Regular cardiac myocyte (primary cell): ENCODE results near the gene ZBTB12. TPM values are rescaled to one million over a fixed set of nuclear protein-coding genes. Genes with fewer than 3 reads are reported as not detected.

Source experiments
- total RNA-seq: library from RNA; depleted of rRNA; stranded (reverse); fragments of >200 nt; gene quantifications from 2 replicates; pipeline ENCODE4 v1.2.3, GENCODE V29; 2014

Gene ZBTB12, protein sequence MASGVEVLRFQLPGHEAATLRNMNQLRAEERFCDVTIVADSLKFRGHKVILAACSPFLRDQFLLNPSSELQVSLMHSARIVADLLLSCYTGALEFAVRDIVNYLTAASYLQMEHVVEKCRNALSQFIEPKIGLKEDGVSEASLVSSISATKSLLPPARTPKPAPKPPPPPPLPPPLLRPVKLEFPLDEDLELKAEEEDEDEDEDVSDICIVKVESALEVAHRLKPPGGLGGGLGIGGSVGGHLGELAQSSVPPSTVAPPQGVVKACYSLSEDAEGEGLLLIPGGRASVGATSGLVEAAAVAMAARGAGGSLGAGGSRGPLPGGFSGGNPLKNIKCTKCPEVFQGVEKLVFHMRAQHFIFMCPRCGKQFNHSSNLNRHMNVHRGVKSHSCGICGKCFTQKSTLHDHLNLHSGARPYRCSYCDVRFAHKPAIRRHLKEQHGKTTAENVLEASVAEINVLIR
- total RNA-seq = 4.2 and 4.6 TPM in 2 replicates

DNA sequence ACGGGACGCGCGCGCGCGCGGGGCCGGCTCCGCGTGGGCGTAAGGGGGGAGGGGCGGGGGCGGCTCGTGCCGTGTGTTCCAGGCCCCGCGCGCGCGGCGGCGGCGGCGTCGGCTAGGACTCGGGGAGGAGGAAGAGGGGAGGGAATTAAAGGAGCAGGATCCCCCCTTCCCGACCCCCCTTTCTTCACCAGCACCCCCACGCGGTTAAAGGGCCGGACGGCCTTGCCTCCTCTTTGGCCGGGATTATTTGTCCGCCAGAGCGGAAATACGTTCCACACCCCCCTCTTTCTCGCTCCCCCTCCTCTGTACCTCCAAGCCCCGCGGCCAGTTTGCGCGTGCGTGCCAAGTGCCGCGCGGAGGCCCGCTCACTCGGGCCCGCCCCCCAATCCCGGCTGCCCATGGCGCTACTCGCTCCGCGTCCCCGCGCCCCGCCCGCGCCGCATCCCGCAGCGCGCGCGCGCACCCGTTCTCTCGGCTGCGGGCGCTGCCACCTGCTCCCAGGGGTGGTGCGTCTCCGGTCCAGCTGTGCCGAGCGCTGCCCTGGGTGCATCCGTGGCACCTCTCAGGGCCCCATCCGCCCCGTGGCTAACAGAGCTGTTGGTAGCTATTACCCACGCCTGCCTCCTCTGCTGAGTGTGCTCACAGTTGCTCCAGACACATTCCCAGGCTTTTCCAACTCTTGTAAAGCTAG lies at the start of gene ZBTB12:
TSS of gene ZBTB12 (minus strand) at position 134 of the 691 bp plus-strand sequence. CDS start 781 bp downstream, outside the sequence.

DNA sequence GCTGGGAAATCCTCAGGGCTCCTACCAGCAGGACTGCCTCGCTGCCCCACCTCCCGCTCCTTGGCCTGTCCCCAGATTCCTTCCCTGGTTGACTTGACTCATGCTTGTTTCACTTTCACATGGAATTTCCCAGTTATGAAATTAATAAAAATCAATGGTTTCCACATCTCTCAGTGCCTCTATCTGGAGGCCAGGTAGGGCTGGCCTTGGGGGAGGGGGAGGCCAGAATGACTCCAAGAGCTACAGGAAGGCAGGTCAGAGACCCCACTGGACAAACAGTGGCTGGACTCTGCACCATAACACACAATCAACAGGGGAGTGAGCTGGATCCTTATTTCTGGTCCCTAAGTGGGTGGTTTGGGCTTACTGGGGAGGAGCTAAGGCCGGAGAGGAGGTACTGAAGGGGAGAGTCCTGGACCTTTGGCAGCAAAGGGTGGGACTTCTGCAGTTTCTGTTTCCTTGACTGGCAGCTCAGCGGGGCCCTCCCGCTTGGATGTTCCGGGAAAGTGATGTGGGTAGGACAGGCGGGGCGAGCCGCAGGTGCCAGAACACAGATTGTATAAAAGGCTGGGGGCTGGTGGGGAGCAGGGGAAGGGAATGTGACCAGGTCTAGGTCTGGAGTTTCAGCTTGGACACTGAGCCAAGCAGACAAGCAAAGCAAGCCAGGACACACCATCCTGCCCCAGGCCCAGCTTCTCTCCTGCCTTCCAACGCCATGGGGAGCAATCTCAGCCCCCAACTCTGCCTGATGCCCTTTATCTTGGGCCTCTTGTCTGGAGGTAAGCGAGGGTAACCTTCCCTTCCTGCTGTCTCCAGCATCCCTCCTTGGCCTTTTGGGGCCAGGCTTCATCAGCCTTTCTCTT lies 43.9 kb upstream of the ZBTB12 start, which contains the start of gene CFB:
TSS of gene CFB (plus strand) at position 589 of the 863 bp plus-strand sequence. CDS start at position 716, 127 bp downstream.

DNA sequence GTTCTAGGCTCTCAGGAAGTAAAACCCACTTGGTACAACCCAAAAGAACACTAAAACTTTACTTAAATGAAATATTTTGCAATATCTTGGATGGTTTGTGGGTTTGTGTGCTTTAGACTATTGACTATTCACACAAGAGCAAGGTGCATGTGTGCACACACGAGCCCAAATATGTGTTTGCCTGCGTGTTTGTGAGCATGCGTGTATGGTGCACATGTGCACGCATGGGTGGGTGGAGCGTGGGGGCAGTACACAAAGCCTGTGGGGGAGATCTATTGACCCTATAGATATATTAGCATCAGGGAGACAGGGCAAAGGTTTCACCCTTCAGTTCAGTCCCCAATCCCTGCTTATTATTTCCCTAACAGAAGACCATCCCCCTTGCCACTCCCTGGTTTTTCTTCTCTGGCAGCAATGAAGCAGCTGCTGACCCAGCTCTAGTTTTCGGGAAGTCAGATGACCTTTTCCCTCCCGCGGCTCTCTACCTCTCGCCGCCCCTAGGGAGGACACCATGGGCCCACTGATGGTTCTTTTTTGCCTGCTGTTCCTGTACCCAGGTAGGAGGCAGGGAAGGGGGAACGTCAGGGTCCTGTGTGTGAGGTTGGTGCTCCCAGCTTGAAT lies 25.5 kb upstream of the ZBTB12 start, which contains the start of gene C2:
TSS of gene C2 (plus strand) at position 476 of the 621 bp plus-strand sequence. CDS start at position 512, 36 bp downstream.

DNA sequence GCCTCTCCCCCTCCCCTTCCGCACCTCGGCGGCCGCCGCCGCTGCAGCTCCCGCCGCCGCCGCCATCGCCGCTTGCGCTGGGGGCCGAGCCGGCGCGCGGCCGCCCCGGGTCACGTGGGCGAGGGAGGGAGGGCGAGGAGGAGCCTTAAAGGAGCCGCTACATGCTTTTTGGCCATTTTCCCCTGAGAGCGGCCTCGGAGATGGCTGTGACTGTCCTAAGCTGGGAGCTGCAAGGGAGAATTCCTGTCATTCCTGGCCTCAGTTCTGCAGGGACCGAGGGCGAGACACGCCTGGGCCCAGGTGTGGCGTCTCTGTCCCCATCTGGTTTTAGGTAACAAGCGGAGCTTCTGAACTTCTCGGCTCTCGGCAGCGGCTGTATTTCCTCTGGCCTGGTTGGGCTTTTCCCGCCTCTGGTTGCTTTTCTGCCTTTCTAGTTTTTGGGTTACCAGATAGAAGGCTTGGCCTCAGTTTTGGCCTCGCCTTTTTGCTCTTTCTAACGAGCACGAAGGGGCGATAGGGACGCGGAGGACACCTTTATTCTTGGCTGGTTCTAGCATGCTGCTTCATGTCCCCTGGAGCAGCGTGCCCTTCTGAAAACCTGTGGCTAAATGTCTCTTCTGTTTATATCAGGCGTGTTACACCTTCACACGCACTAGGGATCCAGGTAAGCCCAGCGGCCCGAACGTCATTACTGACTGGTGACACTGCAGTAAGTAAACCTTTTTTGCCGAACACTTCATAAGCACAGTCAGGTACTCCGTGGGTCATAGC lies 4.1 kb downstream of the ZBTB12 start, which contains the start of gene EHMT2:
TSS of gene EHMT2 (minus strand) at position 87 of the 771 bp plus-strand sequence. CDS start at position 66, 21 bp downstream.

GRCh38 chr6:31878726-31879125 lies 23.2 kb downstream of the ZBTB12 start, which contains the start of gene SLC44A4:
Gene SLC44A4 (minus strand): TSS chr6:31878997. CDS start chr6:31878980, 17 bp downstream.

GRCh38 chr6:31862344-31863235 lies 39.3 kb downstream of the ZBTB12 start, which contains the start of gene NEU1:
Gene NEU1 (minus strand): TSS chr6:31862821. CDS start chr6:31862776, 45 bp downstream.

Other genes with a start within 250 kb of the ZBTB12 start
- gene BAG6, start 249.4 kb downstream of the ZBTB12 start, total RNA-seq = 90.5 and 111 TPM in 2 replicates
- 0.28 and 1.2 TPM in 2 replicates for gene APOM, start 246.2 kb downstream of the ZBTB12 start, total RNA-seq
- 21.9 and 23.4 TPM in 2 replicates for gene C6orf47, start 241.3 kb downstream of the ZBTB12 start, total RNA-seq
- 14.1 and 22.2 TPM in 2 replicates for gene GPANK1, start 237.1 kb downstream of the ZBTB12 start, total RNA-seq
- 93.0 and 140 TPM in 2 replicates for gene CSNK2B, start 236.0 kb downstream of the ZBTB12 start, total RNA-seq
- gene LY6G5B, start 232.1 kb downstream of the ZBTB12 start, total RNA-seq = 2.0 and 2.3 TPM in 2 replicates
- gene LY6G5C, start 221.0 kb downstream of the ZBTB12 start, total RNA-seq = 0.38 and 1.7 TPM in 2 replicates
- gene ABHD16A, start 198.8 kb downstream of the ZBTB12 start, total RNA-seq = 47.1 and 56.7 TPM in 2 replicates
- not detected in 2 replicates for gene LY6G6F, start 195.2 kb downstream of the ZBTB12 start, total RNA-seq
- not detected in 2 replicates for gene LY6G6D, start 186.7 kb downstream of the ZBTB12 start, total RNA-seq
- gene LY6G6C, start 180.3 kb downstream of the ZBTB12 start, total RNA-seq = under 0.01 TPM in 1 of 2 replicates, not detected in the other
- 0.28 TPM in 1 of 2 replicates, not detected in the other for gene MPIG6B, start 178.7 kb downstream of the ZBTB12 start, total RNA-seq
- gene DDAH2, start 172.8 kb downstream of the ZBTB12 start, total RNA-seq = 58.1 and 70.5 TPM in 2 replicates
- 711 and 1,283 TPM in 2 replicates for gene CLIC1, start 165.6 kb downstream of the ZBTB12 start, total RNA-seq
- 4.4 and 5.4 TPM in 2 replicates for gene MSH5, start 162.1 kb downstream of the ZBTB12 start, total RNA-seq
- gene SAPCD1, start 139.4 kb downstream of the ZBTB12 start, total RNA-seq = 0.19 and 0.85 TPM in 2 replicates
- under 0.01 TPM in 1 of 2 replicates, not detected in the other for gene VWA7, start 124.8 kb downstream of the ZBTB12 start, total RNA-seq
- 32.4 and 91.3 TPM in 2 replicates for gene VARS1, start 106.3 kb downstream of the ZBTB12 start, total RNA-seq
- gene LSM2, start 95.1 kb downstream of the ZBTB12 start, total RNA-seq = 18.0 and 46.2 TPM in 2 replicates
- gene HSPA1L, start 86.8 kb downstream of the ZBTB12 start, total RNA-seq = 1.3 and 2.8 TPM in 2 replicates
- 87.9 and 192 TPM in 2 replicates for gene HSPA1A, start 86.5 kb downstream of the ZBTB12 start, total RNA-seq
- gene HSPA1B, start 74.3 kb downstream of the ZBTB12 start, total RNA-seq = 119 and 235 TPM in 2 replicates
- gene NEU1, start 39.3 kb downstream of the ZBTB12 start, total RNA-seq = 51.4 and 93.9 TPM in 2 replicates
- gene SLC44A4, start 23.1 kb downstream of the ZBTB12 start, total RNA-seq = not detected in 2 replicates
- 50.2 and 55.2 TPM in 2 replicates for gene EHMT2, start 4.4 kb downstream of the ZBTB12 start, total RNA-seq
- 0.38 and 6.8 TPM in 2 replicates for gene C2, start 25.6 kb upstream of the ZBTB12 start, total RNA-seq
- 5.8 and 65.1 TPM in 2 replicates for gene CFB, start 44.0 kb upstream of the ZBTB12 start, total RNA-seq
- 79.5 and 180 TPM in 2 replicates for gene NELFE, start 56.9 kb upstream of the ZBTB12 start, total RNA-seq
- 70.5 and 74.2 TPM in 2 replicates for gene SKIC2, start 57.1 kb upstream of the ZBTB12 start, total RNA-seq
- 11.9 and 14.7 TPM in 2 replicates for gene DXO, start 70.1 kb upstream of the ZBTB12 start, total RNA-seq
- 1.2 and 5.1 TPM in 2 replicates for gene C4A, start 80.0 kb upstream of the ZBTB12 start, total RNA-seq
- 1.9 and 4.5 TPM in 2 replicates for gene C4B, start 112.7 kb upstream of the ZBTB12 start, total RNA-seq
- gene CYP21A2, start 136.3 kb upstream of the ZBTB12 start, total RNA-seq = 0.19 TPM in 1 of 2 replicates, not detected in the other
- gene TNXB, start 207.3 kb upstream of the ZBTB12 start, total RNA-seq = 3.6 and 10.4 TPM in 2 replicates
- 6.7 and 14.9 TPM in 2 replicates for gene ATF6B, start 226.2 kb upstream of the ZBTB12 start, total RNA-seq
- 5.0 and 5.9 TPM in 2 replicates for gene FKBPL, start 228.2 kb upstream of the ZBTB12 start, total RNA-seq
- gene PRRT1, start 249.9 kb upstream of the ZBTB12 start, total RNA-seq = 0.28 TPM in 1 of 2 replicates, not detected in the other